H7 (cell line): ENCODE measurements around the gene SLC7A5. TPM values are rescaled to one million over a fixed set of nuclear protein-coding genes. Genes with fewer than 3 reads are reported as not detected.
"Not testable (repeated sequence)": the region's sequence is repeated elsewhere in the genome, so short reads cannot be mapped to it uniquely, and the experiment has no call there.

Experiments used
- DNase-seq: peaks from one replicate; pipeline ENCODE4 v3.0.0; 2012
- H3K27me3 ChIP-seq: 2 replicates; pipeline ENCODE4 v1.6.0; 2011; ENCODE audit warnings: mild to moderate bottlenecking, low read length; ENCODE audit not compliant: control insufficient read depth, insufficient read depth
- H3K36me3 ChIP-seq: replicated peaks from 2 replicates; pipeline ENCODE4 v1.5.1; 2011; ENCODE audit warnings: low read length; ENCODE audit not compliant: control insufficient read depth, insufficient read depth
- H3K4me3 ChIP-seq: 2 replicates; pipeline ENCODE4 v1.5.1; 2011; ENCODE audit warnings: low read depth, mild to moderate bottlenecking, control low read depth, low read length, moderate library complexity; ENCODE audit not compliant: insufficient read depth
- total RNA-seq: library from RNA; depleted of rRNA; stranded (reverse); fragments of >200 nt; shearing (Covaris generic); gene quantifications from 2 replicates; pipeline ENCODE4 v1.2.3, GENCODE V29; 2014; rRNA removed

The SLC7A5 gene
- total RNA-seq, 1 experiment from 2014 or later, result 188 TPM

- not testable (repeated sequence) for DNase-seq, H3K4me3 ChIP-seq, H3K36me3 ChIP-seq, H3K27me3 ChIP-seq
These were observed 81.7 kb downstream of the SLC7A5 start for GRCh38 chr16:87787451-87788091.

GRCh38 chr16:87784812-87785211, 84.5 kb downstream of the SLC7A5 start:
- Histone ChIP-seq H3K4me3 (no peak overlapping the region), H3K27me3 (no peaks in the 10 kb centered on the region), H3K36me3 (no peaks in the 10 kb centered on the region)
- no peak for DNase-seq

GRCh38 chr16:87782033-87782432, 87.3 kb downstream of the SLC7A5 start:
- H3K4me3 ChIP-seq, result no peak overlapping the region
- DNase-seq, result no peak
- no peaks in the 10 kb centered on the region for H3K27me3 ChIP-seq
- H3K36me3 ChIP-seq, result no peaks in the 10 kb centered on the region

- no peak for DNase-seq
- Histone ChIP-seq H3K27me3 (no peaks in the 10 kb centered on the region), H3K4me3 (no peak overlapping the region), H3K36me3 (no peaks in the 10 kb centered on the region)
These were observed 88.8 kb downstream of the SLC7A5 start for GRCh38 chr16:87780385-87780989.

Other genes with a start within 250 kb of the SLC7A5 start
- gene KLHDC4, start 103.5 kb downstream of the SLC7A5 start, total RNA-seq, result 29.6 and 32.4 TPM in 2 replicates
- not detected in 2 replicates for gene CA5A, start 67.0 kb upstream of the SLC7A5 start, total RNA-seq
- gene BANP, start 81.9 kb upstream of the SLC7A5 start, total RNA-seq, result 37.3 and 39.3 TPM in 2 replicates